H9 (cell line): ENCODE data around the gene MICU1. TPM values are rescaled to one million over a fixed set of nuclear protein-coding genes. Genes with fewer than 3 reads are reported as not detected.

Experiments
- DNase-seq: peaks from one replicate; pipeline ENCODE4 v3.0.0-alpha.2; 2017
- H2AFZ ChIP-seq: one replicate; pipeline ENCODE4 v1.6.1; 2013; ENCODE audit warnings: mild to moderate bottlenecking, low read length, control low read depth, moderate library complexity
- H2AK5ac ChIP-seq: 2 replicates; pipeline ENCODE4 v1.6.1; 2013; ENCODE audit warnings: low read length, control low read depth, mixed read lengths; ENCODE audit not compliant: insufficient read length
- H2BK120ac ChIP-seq: one replicate; pipeline ENCODE4 v1.6.1; 2013; ENCODE audit warnings: low read depth, mild to moderate bottlenecking, low read length, control low read depth, inconsistent platforms; ENCODE audit not compliant: poor library complexity, severe bottlenecking
- H2BK12ac ChIP-seq: 2 replicates; pipeline ENCODE4 v1.6.1; 2013; ENCODE audit warnings: low read length, control low read depth, mixed read lengths, low read depth; ENCODE audit not compliant: insufficient read length
- H2BK15ac ChIP-seq: 2 replicates; pipeline ENCODE4 v1.6.1; 2013; ENCODE audit warnings: low read depth, low read length, control low read depth
- H2BK20ac ChIP-seq: one replicate; pipeline ENCODE4 v1.6.1; 2013; ENCODE audit warnings: low read depth, mild to moderate bottlenecking, low read length, control low read depth, inconsistent platforms; ENCODE audit not compliant: poor library complexity, severe bottlenecking
- H2BK5ac ChIP-seq: 2 replicates; pipeline ENCODE4 v1.6.1; 2013; ENCODE audit warnings: low read length, control low read depth, mixed read lengths; ENCODE audit not compliant: insufficient read length
- H3K14ac ChIP-seq: 2 replicates; pipeline ENCODE4 v1.6.1; 2013; ENCODE audit warnings: low read length, control low read depth; ENCODE audit not compliant: insufficient read depth
- H3K18ac ChIP-seq: 2 replicates; pipeline ENCODE4 v1.6.1; 2013; ENCODE audit warnings: low read depth, mild to moderate bottlenecking, mixed read lengths, low read length, control low read depth; ENCODE audit not compliant: insufficient read length
- H3K23ac ChIP-seq: 2 replicates; pipeline ENCODE4 v1.6.1; 2013; ENCODE audit warnings: low read length, control low read depth, mixed read lengths, low read depth; ENCODE audit not compliant: insufficient read length
- H3K23me2 ChIP-seq: 2 replicates; pipeline ENCODE4 v1.6.1; 2013; ENCODE audit warnings: low read depth, mild to moderate bottlenecking, mixed read lengths, low read length, control low read depth; ENCODE audit not compliant: insufficient read length, poor library complexity, severe bottlenecking
- H3K27ac ChIP-seq: 2 replicates; pipeline ENCODE4 v1.5.1; 2013; ENCODE audit warnings: low read length, control low read depth, mixed read lengths, low read depth; ENCODE audit not compliant: insufficient read length
- H3K27me3 ChIP-seq: 2 replicates; pipeline ENCODE4 v1.6.1; 2013; ENCODE audit warnings: low read length, control low read depth, inconsistent platforms; ENCODE audit not compliant: insufficient read depth
- H3K4ac ChIP-seq: 2 replicates; pipeline ENCODE4 v1.6.1; 2013; ENCODE audit warnings: low read depth, mild to moderate bottlenecking, control low read depth, inconsistent platforms, low read length, moderate library complexity
- H3K4me1 ChIP-seq: 2 replicates; pipeline ENCODE4 v1.6.1; 2013; ENCODE audit warnings: low read length, control low read depth, inconsistent platforms; ENCODE audit not compliant: insufficient read depth
- H3K4me2 ChIP-seq: 2 replicates; pipeline ENCODE4 v1.6.1; 2013; ENCODE audit warnings: low read length, control low read depth, mixed read lengths; ENCODE audit not compliant: insufficient read length, insufficient read depth
- H3K56ac ChIP-seq: 2 replicates; pipeline ENCODE4 v1.6.1; 2013; ENCODE audit warnings: low read depth, mild to moderate bottlenecking, mixed read lengths, low read length, control low read depth; ENCODE audit not compliant: insufficient read length
- H3K79me1 ChIP-seq: 2 replicates; pipeline ENCODE4 v1.6.1; 2013; ENCODE audit warnings: low read depth, mild to moderate bottlenecking, moderate library complexity, low read length, control low read depth, inconsistent platforms; ENCODE audit not compliant: insufficient read depth, poor library complexity, severe bottlenecking
- H3K79me2 ChIP-seq: 2 replicates; pipeline ENCODE4 v1.6.1; 2013; ENCODE audit warnings: low read length, control low read depth, inconsistent platforms; ENCODE audit not compliant: insufficient read depth
- H3K9ac ChIP-seq: 2 replicates; pipeline ENCODE4 v1.6.1; 2013; ENCODE audit warnings: low read length, control low read depth, mixed read lengths; ENCODE audit not compliant: insufficient read length; ENCODE audit errors: extremely low read depth
- H3K9me3 ChIP-seq: one replicate; pipeline ENCODE4 v1.6.1; 2013; ENCODE audit warnings: low read depth, low read length, inconsistent platforms; ENCODE audit not compliant: control insufficient read depth
- H3T11ph ChIP-seq: one replicate; pipeline ENCODE4 v1.6.1; 2013; ENCODE audit warnings: mild to moderate bottlenecking, low read length, control low read depth, inconsistent platforms
- H4K20me1 ChIP-seq: one replicate; pipeline ENCODE4 v1.6.1; 2013; ENCODE audit not compliant: control insufficient read depth, insufficient read length, insufficient read depth
- H4K5ac ChIP-seq: 2 replicates; pipeline ENCODE4 v1.6.1; 2013; ENCODE audit warnings: low read depth, mild to moderate bottlenecking, mixed read lengths, low read length, control low read depth; ENCODE audit not compliant: insufficient read length
- H4K8ac ChIP-seq: replicated peaks from 2 replicates; pipeline ENCODE4 v1.6.1; 2013; ENCODE audit warnings: low read length, control low read depth, mixed read lengths, low read depth; ENCODE audit not compliant: insufficient read length
- H4K91ac ChIP-seq: 2 replicates; pipeline ENCODE4 v1.6.1; 2013; ENCODE audit warnings: low read depth, mild to moderate bottlenecking, moderate library complexity, mixed read lengths, low read length, control low read depth; ENCODE audit not compliant: insufficient read length
- H3K27ac Mint-ChIP-seq, 3 experiments: 2 replicates in 2 of 3; 3 replicates in 1 of 3; pipeline ENCODE4 v1.8.0; 2020 to 2021; ENCODE audit warnings: mixed read lengths in 3 of 3, mild to moderate bottlenecking in 1 of 3, moderate library complexity in 1 of 3
- H3K27me3 Mint-ChIP-seq: 2 replicates; pipeline ENCODE4 v1.8.0; 2021; ENCODE audit warnings: low read depth, mild to moderate bottlenecking, moderate library complexity, mixed read lengths
- H3K36me3 Mint-ChIP-seq, 3 experiments: 2 replicates in 2 of 3; 3 replicates in 1 of 3; pipeline ENCODE4 v1.8.0; 2020 to 2021; ENCODE audit warnings: low read depth in 3 of 3, mixed read lengths in 3 of 3; ENCODE audit not compliant: insufficient read depth in 1 of 3
- H3K4me1 Mint-ChIP-seq, 2 experiments: 2 replicates each; pipeline ENCODE4 v1.8.0; 2020; ENCODE audit warnings: mixed read lengths in 2 of 2
- H3K4me3 Mint-ChIP-seq, 2 experiments: 2 replicates in 1 of 2; 3 replicates in 1 of 2; pipeline ENCODE4 v1.8.0; 2020 to 2021; ENCODE audit warnings: mild to moderate bottlenecking in 2 of 2, mixed read lengths in 2 of 2, moderate library complexity in 1 of 2
- H3K9me3 Mint-ChIP-seq, 2 experiments: 2 replicates in 1 of 2; 3 replicates in 1 of 2; pipeline ENCODE4 v1.8.0; 2020; ENCODE audit warnings: mild to moderate bottlenecking in 2 of 2, mixed read lengths in 2 of 2, moderate library complexity in 1 of 2
- total RNA-seq: library from RNA; stranded (reverse); gene quantifications from 2 replicates; pipeline ENCODE4 v1.2.1, GENCODE V29; 2021
- TF ChIP-seq, protein P1 (sequence below): fragments of 200-600 bp; sonication (generic); conservative IDR thresholded peaks from 3 replicates; pipeline ENCODE4 v1.8.0; 2021; ENCODE audit warnings: antibody characterized with exemption, mild to moderate bottlenecking

The MICU1 gene
- total RNA-seq, 1 experiment from 2014 or later: 33.2 TPM

GRCh38 chr10:72506474-72506873 is 119.4 kb downstream of the MICU1 start:
- H3K27ac Mint-ChIP-seq: no peak overlapping the region
- peaks cover 17 to 24% (median 23%) of the 10 kb centered on the region in 3 experiments for H3K36me3 Mint-ChIP-seq

More at GRCh38 chr10:72506474-72506873, 119.4 kb downstream of the MICU1 start:
- no peak overlapping the region for H3T11ph ChIP-seq
- no peaks in the 10 kb centered on the region for H3K23me2 ChIP-seq
- H3K9me3 ChIP-seq: no peaks in the 10 kb centered on the region
- no peak overlapping the region for H3K4me2 ChIP-seq
- H3K4me1 ChIP-seq: no peaks in the 10 kb centered on the region
- TF ChIP-seq, protein P1, sequence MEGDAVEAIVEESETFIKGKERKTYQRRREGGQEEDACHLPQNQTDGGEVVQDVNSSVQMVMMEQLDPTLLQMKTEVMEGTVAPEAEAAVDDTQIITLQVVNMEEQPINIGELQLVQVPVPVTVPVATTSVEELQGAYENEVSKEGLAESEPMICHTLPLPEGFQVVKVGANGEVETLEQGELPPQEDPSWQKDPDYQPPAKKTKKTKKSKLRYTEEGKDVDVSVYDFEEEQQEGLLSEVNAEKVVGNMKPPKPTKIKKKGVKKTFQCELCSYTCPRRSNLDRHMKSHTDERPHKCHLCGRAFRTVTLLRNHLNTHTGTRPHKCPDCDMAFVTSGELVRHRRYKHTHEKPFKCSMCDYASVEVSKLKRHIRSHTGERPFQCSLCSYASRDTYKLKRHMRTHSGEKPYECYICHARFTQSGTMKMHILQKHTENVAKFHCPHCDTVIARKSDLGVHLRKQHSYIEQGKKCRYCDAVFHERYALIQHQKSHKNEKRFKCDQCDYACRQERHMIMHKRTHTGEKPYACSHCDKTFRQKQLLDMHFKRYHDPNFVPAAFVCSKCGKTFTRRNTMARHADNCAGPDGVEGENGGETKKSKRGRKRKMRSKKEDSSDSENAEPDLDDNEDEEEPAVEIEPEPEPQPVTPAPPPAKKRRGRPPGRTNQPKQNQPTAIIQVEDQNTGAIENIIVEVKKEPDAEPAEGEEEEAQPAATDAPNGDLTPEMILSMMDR: no peak
- no peak for DNase-seq
- H3K18ac ChIP-seq: no peak overlapping the region
- H3K27ac ChIP-seq: no peak overlapping the region
- no peak overlapping the region for H3K4ac ChIP-seq
- H3K27me3 ChIP-seq: no peaks in the 10 kb centered on the region
- no peak overlapping the region for H4K8ac ChIP-seq
- H3K14ac ChIP-seq: no peak overlapping the region
- no peak overlapping the region for H2BK5ac ChIP-seq
- H4K91ac ChIP-seq: no peak overlapping the region
- no peak overlapping the region for H3K23ac ChIP-seq
- peaks cover 0 to 2% of the 10 kb centered on the region in 2 experiments; a peak in 2 of 4 replicates for H3K4me1 Mint-ChIP-seq
- H2BK12ac ChIP-seq: no peak overlapping the region
- no peak overlapping the region for H2BK120ac ChIP-seq
- H3K79me1 ChIP-seq: no peaks in the 10 kb centered on the region
- H3K56ac ChIP-seq: no peak overlapping the region
- H3K27me3 Mint-ChIP-seq: no peaks in the 10 kb centered on the region
- no peak overlapping the region for H3K9ac ChIP-seq
- H3K4me3 Mint-ChIP-seq: no peak overlapping the region
- peaks cover 14 to 17% of the 10 kb centered on the region in 2 experiments; a peak in 4 of 5 replicates for H3K9me3 Mint-ChIP-seq
- H3K79me2 ChIP-seq: no peaks in the 10 kb centered on the region
- no peak overlapping the region for H4K5ac ChIP-seq
- H2BK15ac ChIP-seq: no peak overlapping the region
- no peak overlapping the region for H2AFZ ChIP-seq
- no peak overlapping the region for H2AK5ac ChIP-seq
- no peaks in the 10 kb centered on the region for H4K20me1 ChIP-seq
- H2BK20ac ChIP-seq: no peak overlapping the region
